ENCODE results near the gene PPARGC1A. TPM values are rescaled to one million over a fixed set of nuclear protein-coding genes. Genes with fewer than 3 reads are reported as not detected.

PPARGC1A gene
- polyA plus RNA-seq, 2 of the 4 experiments (the other 2 are of a cell fraction), result 0.04 TPM

DNA sequence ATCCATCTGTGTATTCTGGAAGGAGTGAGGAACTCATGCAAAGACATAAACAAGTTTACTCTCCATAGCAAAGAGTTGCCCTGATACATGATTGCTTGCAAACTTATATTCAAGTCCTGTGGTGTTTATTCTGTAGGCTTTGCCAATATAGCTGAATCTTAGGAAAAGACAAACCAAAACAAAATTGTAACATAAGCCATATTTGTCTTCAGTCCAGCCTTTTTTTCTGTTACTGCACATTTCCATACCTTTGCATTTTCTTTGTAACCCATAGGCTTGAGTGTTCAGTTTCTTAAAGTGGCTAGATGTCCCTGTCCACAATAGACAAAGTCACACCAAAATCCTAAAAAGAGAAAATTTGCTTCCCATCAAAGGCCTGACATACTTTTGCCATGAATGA, 120.4 kb downstream of the PPARGC1A start (continued):
- TF ChIP-seq, protein P1, sequence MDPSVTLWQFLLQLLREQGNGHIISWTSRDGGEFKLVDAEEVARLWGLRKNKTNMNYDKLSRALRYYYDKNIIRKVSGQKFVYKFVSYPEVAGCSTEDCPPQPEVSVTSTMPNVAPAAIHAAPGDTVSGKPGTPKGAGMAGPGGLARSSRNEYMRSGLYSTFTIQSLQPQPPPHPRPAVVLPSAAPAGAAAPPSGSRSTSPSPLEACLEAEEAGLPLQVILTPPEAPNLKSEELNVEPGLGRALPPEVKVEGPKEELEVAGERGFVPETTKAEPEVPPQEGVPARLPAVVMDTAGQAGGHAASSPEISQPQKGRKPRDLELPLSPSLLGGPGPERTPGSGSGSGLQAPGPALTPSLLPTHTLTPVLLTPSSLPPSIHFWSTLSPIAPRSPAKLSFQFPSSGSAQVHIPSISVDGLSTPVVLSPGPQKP (IDR thresholded peaks at IDR 0.05; ENCODE audit: low read depth, low read length), result no peak
- no peak for TF ChIP-seq JUNB (IDR thresholded peaks at IDR 0.05)
- no peak for TF ChIP-seq FOXS1 (CRISPR knock-in tag; IDR thresholded peaks at IDR 0.05)
- no peak for TF ChIP-seq MYC (IDR thresholded peaks at IDR 0.05; ENCODE audit: borderline replicate concordance, low read length)

DNA sequence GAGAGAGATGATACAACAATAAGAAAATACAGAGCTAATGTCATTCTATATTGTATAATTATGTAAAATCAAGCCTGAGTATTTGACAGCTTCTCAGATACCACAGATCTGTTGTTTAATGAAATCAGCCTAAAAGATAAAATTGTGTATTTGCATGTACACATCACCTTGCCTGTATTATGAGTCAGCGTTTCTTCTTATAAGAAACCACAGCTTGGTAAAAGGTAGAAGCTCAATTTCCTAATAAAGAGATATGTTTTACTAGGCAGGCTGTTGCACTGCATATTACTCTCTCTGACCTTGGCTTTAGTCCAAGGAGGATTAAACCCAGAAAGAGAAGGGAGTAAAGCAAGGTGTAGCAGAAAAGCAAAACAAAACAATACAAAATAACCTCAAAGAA, 121.3 kb downstream of the PPARGC1A start:
- WGBS (ENCODE audit: missing lambda C conversion rate), result 13% methylated on average over 1 of the region's 1 CpG
- no peak for ATAC-seq
- POLR2A ChIA-PET, result no interaction called here
- Histone ChIP-seq H3K9me3 (no peaks in the 10 kb centered on the region), H3K4me1 (no peaks in the 10 kb centered on the region), H3K4me2 (no peak overlapping the region), H3K4me3 (no peak overlapping the region), H3K27ac (no peak overlapping the region)
- TF ChIP-seq RCOR1 (IDR thresholded peaks at IDR 0.05; ENCODE audit: low read depth, low read length) (no peak), EP300 (IDR thresholded peaks at IDR 0.05) (no peak), NR3C1 (IDR thresholded peaks at IDR 0.05) (no peak), RAD21 (conservative IDR thresholded peaks at IDR 0.05 in 1 of 2, IDR thresholded peaks at IDR 0.05 in 1 of 2) (no peak), JUNB (IDR thresholded peaks at IDR 0.05) (no peak), HES2 (IDR thresholded peaks at IDR 0.05) (no peak), HOXB13 (CRISPR knock-in tag; IDR thresholded peaks at IDR 0.05; ENCODE audit: low read depth) (no peak), FOSB (CRISPR knock-in tag; IDR thresholded peaks at IDR 0.05) (no peak), RNF2 (IDR thresholded peaks at IDR 0.05; ENCODE audit: borderline replicate concordance, low read depth) (no peak), EHMT2 (IDR thresholded peaks at IDR 0.05; ENCODE audit: low read depth) (no peak), KDM5A (IDR thresholded peaks at IDR 0.05) (no peak), POLR2A (IDR thresholded peaks at IDR 0.05; ENCODE audit: low read length) (no peak)
- TF ChIP-seq, protein P2, sequence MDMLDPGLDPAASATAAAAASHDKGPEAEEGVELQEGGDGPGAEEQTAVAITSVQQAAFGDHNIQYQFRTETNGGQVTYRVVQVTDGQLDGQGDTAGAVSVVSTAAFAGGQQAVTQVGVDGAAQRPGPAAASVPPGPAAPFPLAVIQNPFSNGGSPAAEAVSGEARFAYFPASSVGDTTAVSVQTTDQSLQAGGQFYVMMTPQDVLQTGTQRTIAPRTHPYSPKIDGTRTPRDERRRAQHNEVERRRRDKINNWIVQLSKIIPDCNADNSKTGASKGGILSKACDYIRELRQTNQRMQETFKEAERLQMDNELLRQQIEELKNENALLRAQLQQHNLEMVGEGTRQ (IDR thresholded peaks at IDR 0.05), result no peak
- CTCF ChIA-PET, result no interaction called here
- no peak for FAIRE-seq
- no peak for DNase-seq (ENCODE audit: low read depth in 1 of 2, low spot score in 1 of 2)

GRCh38 chr4:23766344-23766743, 123.5 kb downstream of the PPARGC1A start:
- POLR2A ChIA-PET, result no interaction called here
- DNase-seq (ENCODE audit: low read depth in 1 of 2, low spot score in 1 of 2) (no peak), ATAC-seq (no peak), FAIRE-seq (no peak)
- no peak overlapping the region for H3K4me3 ChIP-seq
- no peaks in the 10 kb centered on the region for H3K4me1 ChIP-seq
- CTCF ChIA-PET, result no interaction called here
- no peak overlapping the region for H3K27ac ChIP-seq
- no peak for TF ChIP-seq ZSCAN20 (CRISPR knock-in tag; IDR thresholded peaks at IDR 0.05)
- TF ChIP-seq EHMT2 (IDR thresholded peaks at IDR 0.05; ENCODE audit: low read depth), result no peak
- H3K4me2 ChIP-seq, result no peak overlapping the region
- H3K9me3 ChIP-seq, result no peaks in the 10 kb centered on the region
- WGBS (ENCODE audit: missing lambda C conversion rate), result 25% methylated on average over 2 of the region's 2 CpGs

DNA sequence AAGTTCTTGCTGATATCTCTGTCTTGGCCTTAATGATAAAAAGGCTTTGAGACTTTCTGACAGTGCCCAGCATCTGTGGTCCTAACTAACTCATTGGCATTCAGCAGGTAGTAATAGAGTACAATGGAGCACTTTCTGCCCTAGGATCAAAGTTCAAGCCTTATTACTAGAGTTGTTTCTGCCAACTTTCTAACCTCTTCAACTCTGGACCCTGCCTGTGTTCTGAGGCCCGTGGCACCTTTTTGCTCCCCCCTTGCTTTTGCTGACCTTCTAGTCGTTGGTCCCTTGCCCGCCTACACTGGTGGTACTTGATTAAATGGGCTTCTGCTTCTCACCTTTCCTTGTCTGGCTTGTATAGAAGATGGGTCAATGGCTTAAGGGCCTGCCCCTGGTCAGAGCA, 126.3 kb downstream of the PPARGC1A start:
- Histone ChIP-seq H3K4me2 (no peak overlapping the region), H3K4me3 (no peak overlapping the region), H3K9me3 (no peaks in the 10 kb centered on the region), H3K27ac (no peak overlapping the region), H3K4me1 (no peaks in the 10 kb centered on the region)
- POLR2A ChIA-PET, result no interaction called here
- DNase-seq (ENCODE audit: low read depth in 1 of 2, low spot score in 1 of 2) (no peak), ATAC-seq (no peak), FAIRE-seq (no peak)
- WGBS (ENCODE audit: missing lambda C conversion rate), result 3% methylated on average over 3 of the region's 3 CpGs
- TF ChIP-seq JUN (IDR thresholded peaks at IDR 0.05), result no peak
- no peak for TF ChIP-seq HES2 (IDR thresholded peaks at IDR 0.05)
- TF ChIP-seq RAD21 (conservative IDR thresholded peaks at IDR 0.05 in 1 of 2, IDR thresholded peaks at IDR 0.05 in 1 of 2), result no peak
- TF ChIP-seq RCOR1 (IDR thresholded peaks at IDR 0.05; ENCODE audit: low read depth, low read length), result no peak
- TF ChIP-seq NR3C1 (IDR thresholded peaks at IDR 0.05), result no peak
- no peak for TF ChIP-seq EP300 (IDR thresholded peaks at IDR 0.05)
- no peak for TF ChIP-seq HOXA7 (CRISPR knock-in tag; IDR thresholded peaks at IDR 0.05)
- no peak for TF ChIP-seq POLR2AphosphoS2 (conservative IDR thresholded peaks at IDR 0.05; ENCODE audit: low read length)
- no peak for TF ChIP-seq EHMT2 (IDR thresholded peaks at IDR 0.05; ENCODE audit: low read depth)
- TF ChIP-seq PBX3 (IDR thresholded peaks at IDR 0.05), result no peak
- TF ChIP-seq, protein P1 (IDR thresholded peaks at IDR 0.05; ENCODE audit: low read depth, low read length), result no peak
- TF ChIP-seq ZNF302 (CRISPR knock-in tag; IDR thresholded peaks at IDR 0.05), result no peak
- TF ChIP-seq, protein P3, sequence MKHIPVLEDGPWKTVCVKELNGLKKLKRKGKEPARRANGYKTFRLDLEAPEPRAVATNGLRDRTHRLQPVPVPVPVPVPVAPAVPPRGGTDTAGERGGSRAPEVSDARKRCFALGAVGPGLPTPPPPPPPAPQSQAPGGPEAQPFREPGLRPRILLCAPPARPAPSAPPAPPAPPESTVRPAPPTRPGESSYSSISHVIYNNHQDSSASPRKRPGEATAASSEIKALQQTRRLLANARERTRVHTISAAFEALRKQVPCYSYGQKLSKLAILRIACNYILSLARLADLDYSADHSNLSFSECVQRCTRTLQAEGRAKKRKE (CRISPR knock-in tag; IDR thresholded peaks at IDR 0.05; ENCODE audit: low read depth), result no peak
- TF ChIP-seq HDAC2 (IDR thresholded peaks at IDR 0.05), result no peak
- TF ChIP-seq FOXS1 (CRISPR knock-in tag; IDR thresholded peaks at IDR 0.05), result no peak
- no peak for TF ChIP-seq FOSB (CRISPR knock-in tag; IDR thresholded peaks at IDR 0.05)
- no peak for TF ChIP-seq RFX5 (IDR thresholded peaks at IDR 0.05)
- CTCF ChIA-PET, result no interaction called here
